ENCODE results near the gene TMCC3.

TMCC3 gene

DNA sequence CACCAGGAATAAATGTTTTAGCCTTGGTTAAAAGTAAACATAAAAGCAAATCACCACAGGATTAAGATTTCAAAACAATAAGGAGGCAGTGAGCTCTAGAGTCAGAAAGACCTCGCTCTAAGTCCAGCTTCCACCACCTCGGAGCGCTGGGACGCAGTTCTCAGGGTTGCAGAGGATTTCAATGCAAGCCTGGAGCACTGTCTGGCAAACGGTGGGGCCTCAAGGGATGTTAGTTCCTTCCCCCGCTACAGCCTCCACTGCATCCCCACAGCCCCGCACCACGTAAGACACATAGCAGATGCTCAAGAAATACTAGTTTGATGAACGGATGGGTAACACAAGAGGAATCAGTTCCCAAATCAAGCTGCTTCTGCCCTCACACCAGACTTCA is 39.3 kb upstream of the TMCC3 start:
- H3K9me3 ChIP-seq (ENCODE audit: insufficient read depth, low read length), result no peaks in the 10 kb centered on the region
- no peak overlapping the region for H3K9ac ChIP-seq (ENCODE audit: insufficient read length, low read depth)
- no peak for DNase-seq (ENCODE audit: low read depth, low spot score)
- no peaks in the 10 kb centered on the region for H3K36me3 ChIP-seq (ENCODE audit: insufficient read depth, insufficient read length, low read length)
- no peak overlapping the region for H3K4me3 ChIP-seq (ENCODE audit: insufficient read length, low read depth)
- no peaks in the 10 kb centered on the region for H3K27me3 ChIP-seq (ENCODE audit: insufficient read depth, insufficient read length)
- H3K4me1 ChIP-seq (ENCODE audit: insufficient read depth, insufficient read length), result no peaks in the 10 kb centered on the region
- TF ChIP-seq SUZ12 (IDR thresholded peaks at IDR 0.05; ENCODE audit: extremely low read depth, insufficient read depth, insufficient read length) (no peak), ZNF274 (IDR thresholded peaks at IDR 0.05; ENCODE audit: low read depth, low read length) (no peak), YY1 (IDR thresholded peaks at IDR 0.05; ENCODE audit: insufficient read depth, insufficient read length) (no peak)

DNA sequence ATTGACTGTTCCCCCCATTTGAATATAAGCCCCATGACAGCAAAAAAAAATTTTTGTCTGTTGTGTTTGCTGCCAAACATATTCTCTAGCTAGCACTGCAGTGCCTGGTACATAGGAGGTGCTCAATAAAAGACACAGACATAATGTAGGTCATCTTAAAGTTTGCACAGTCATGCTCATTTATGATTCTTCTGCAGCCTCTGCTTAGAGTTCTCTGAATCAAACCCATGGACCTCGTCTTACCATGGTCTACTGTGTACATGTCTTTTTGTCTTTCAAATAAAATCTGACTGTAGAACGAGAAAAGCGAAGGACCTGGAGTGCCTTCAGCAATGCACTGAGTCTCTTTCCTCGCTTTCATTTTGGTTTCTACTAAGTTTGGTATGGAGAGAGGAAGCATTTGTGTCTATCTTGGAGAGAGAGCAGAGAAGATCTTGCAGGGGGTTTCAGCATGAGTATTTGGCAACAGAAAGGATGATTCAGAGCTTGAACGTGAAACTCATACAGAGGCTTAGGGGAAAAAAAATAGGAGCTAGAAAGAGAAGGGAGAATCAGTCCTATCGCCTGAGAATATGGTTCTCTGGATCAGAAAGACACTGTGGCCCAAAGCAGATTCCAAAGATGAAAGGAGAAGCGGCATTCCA is 38.8 kb upstream of the TMCC3 start:
- TF ChIP-seq SUZ12 (IDR thresholded peaks at IDR 0.05; ENCODE audit: extremely low read depth, insufficient read depth, insufficient read length), result no peak
- no peak for TF ChIP-seq ZNF274 (IDR thresholded peaks at IDR 0.05; ENCODE audit: low read depth, low read length)
- TF ChIP-seq YY1 (IDR thresholded peaks at IDR 0.05; ENCODE audit: insufficient read depth, insufficient read length), result no peak
- Histone ChIP-seq H3K27me3 (ENCODE audit: insufficient read depth, insufficient read length) (no peaks in the 10 kb centered on the region), H3K36me3 (ENCODE audit: insufficient read depth, insufficient read length, low read length) (no peaks in the 10 kb centered on the region), H3K4me3 (ENCODE audit: insufficient read length, low read depth) (no peak overlapping the region), H3K9me3 (ENCODE audit: insufficient read depth, low read length) (no peaks in the 10 kb centered on the region), H3K9ac (ENCODE audit: insufficient read length, low read depth) (no peak overlapping the region), H3K4me1 (ENCODE audit: insufficient read depth, insufficient read length) (no peaks in the 10 kb centered on the region)
- no peak for DNase-seq (ENCODE audit: low read depth, low spot score)

DNA sequence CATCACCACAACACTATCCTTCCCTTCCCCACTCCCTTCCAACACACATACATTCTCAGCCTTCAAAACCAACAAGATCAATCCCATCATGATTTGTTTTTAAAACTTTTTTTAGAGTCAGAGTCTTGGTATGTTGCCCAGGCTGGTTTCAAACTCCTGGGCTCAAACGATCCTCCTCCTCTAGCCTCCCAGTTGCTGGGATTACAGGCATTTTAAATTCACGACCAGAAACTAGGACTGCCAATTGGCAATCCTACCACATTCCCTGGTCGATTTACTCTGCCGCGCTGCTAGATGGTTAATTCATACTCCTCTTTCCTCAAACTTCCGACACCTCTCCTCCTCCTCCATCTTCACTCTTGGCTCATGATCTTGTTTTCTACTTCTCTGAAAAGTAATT is 37.5 kb upstream of the TMCC3 start:
- DNase-seq (ENCODE audit: low read depth, low spot score), result no peak
- Histone ChIP-seq H3K9ac (ENCODE audit: insufficient read length, low read depth) (no peak overlapping the region), H3K9me3 (ENCODE audit: insufficient read depth, low read length) (no peaks in the 10 kb centered on the region), H3K4me3 (ENCODE audit: insufficient read length, low read depth) (no peak overlapping the region), H3K4me1 (ENCODE audit: insufficient read depth, insufficient read length) (no peaks in the 10 kb centered on the region), H3K36me3 (ENCODE audit: insufficient read depth, insufficient read length, low read length) (no peaks in the 10 kb centered on the region), H3K27me3 (ENCODE audit: insufficient read depth, insufficient read length) (no peaks in the 10 kb centered on the region)
- TF ChIP-seq ZNF274 (IDR thresholded peaks at IDR 0.05; ENCODE audit: low read depth, low read length) (no peak), SUZ12 (IDR thresholded peaks at IDR 0.05; ENCODE audit: extremely low read depth, insufficient read depth, insufficient read length) (no peak), YY1 (IDR thresholded peaks at IDR 0.05; ENCODE audit: insufficient read depth, insufficient read length) (no peak)

DNA sequence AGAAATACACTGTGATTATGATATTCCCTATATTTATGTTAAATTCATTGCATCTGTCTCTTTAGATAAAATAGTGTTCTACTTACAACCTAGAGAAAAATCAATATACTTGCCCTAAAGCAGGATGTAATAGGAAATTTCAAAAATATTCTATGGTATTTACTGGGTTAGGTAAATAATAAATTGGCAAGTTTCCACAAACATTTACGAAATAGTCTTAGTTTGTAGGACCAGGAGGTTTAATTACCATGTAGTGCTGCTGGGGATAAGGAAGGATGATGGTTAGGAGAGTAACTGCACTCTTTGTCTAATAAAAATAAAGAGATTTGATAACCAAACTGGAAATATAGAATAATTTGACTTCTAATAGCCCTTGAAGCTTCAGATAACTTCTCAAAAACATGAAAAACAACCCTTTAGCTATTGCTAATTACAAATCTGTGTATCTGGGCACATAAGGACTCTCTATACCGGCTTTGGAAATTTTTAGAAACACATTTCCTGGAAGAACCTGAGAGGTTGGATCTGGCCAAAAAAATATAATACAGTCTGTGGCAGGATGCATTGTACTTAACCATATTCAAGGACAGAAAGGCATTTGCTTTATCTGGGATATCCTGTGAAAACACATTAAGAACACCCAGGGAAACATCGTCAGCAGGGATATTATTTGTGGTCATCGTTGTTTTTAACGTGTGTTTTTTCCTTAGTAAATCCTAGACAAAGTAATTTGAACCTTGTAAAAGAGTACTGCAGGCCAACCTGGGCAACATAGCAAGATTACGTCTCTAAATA is 36.7 kb upstream of the TMCC3 start:
- Histone ChIP-seq H3K9me3 (ENCODE audit: insufficient read depth, low read length) (no peaks in the 10 kb centered on the region), H3K36me3 (ENCODE audit: insufficient read depth, insufficient read length, low read length) (no peaks in the 10 kb centered on the region), H3K4me3 (ENCODE audit: insufficient read length, low read depth) (no peak overlapping the region), H3K27me3 (ENCODE audit: insufficient read depth, insufficient read length) (no peaks in the 10 kb centered on the region), H3K4me1 (ENCODE audit: insufficient read depth, insufficient read length) (no peaks in the 10 kb centered on the region), H3K9ac (ENCODE audit: insufficient read length, low read depth) (no peak overlapping the region)
- TF ChIP-seq YY1 (IDR thresholded peaks at IDR 0.05; ENCODE audit: insufficient read depth, insufficient read length) (no peak), ZNF274 (IDR thresholded peaks at IDR 0.05; ENCODE audit: low read depth, low read length) (no peak), SUZ12 (IDR thresholded peaks at IDR 0.05; ENCODE audit: extremely low read depth, insufficient read depth, insufficient read length) (no peak)
- DNase-seq (ENCODE audit: low read depth, low spot score), result no peak

DNA sequence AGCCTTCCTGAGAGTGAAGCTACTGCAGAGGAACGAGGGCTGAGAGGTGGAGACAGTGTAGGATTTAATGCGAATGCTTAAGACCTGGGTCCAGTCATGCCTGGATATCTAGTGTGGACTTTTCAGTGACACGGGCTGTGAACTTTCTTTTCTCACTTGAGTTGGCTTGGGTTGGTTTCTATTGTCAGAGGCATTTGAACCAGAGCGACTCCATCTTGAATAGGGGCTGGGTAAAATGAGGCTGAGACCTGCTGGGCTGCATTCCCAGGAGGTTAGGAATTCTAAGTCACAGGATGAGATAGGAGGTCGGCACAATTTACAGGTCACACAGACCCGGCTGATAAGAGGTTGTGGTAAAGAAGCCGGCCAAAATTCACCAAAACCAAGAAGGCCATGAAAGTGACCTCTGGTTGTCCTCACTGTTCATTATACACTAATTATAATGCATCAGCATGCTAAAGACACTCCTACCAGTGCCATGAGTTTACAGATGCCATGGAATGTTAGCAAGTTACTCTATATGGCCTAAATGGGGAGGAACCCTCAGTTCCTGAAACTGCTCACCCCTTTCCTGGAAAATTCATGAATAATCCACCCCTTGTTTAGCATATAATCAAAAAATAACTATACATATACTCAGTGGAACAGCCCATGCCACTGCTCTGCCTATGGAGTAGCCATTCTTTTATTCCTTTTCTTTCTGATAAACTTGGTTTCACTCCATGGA is 34.2 kb upstream of the TMCC3 start:
- Histone ChIP-seq H3K9me3 (ENCODE audit: insufficient read depth, low read length) (no peaks in the 10 kb centered on the region), H3K4me1 (ENCODE audit: insufficient read depth, insufficient read length) (no peaks in the 10 kb centered on the region), H3K36me3 (ENCODE audit: insufficient read depth, insufficient read length, low read length) (no peaks in the 10 kb centered on the region), H3K9ac (ENCODE audit: insufficient read length, low read depth) (no peak overlapping the region), H3K4me3 (ENCODE audit: insufficient read length, low read depth) (no peak overlapping the region), H3K27me3 (ENCODE audit: insufficient read depth, insufficient read length) (no peaks in the 10 kb centered on the region)
- no peak for DNase-seq (ENCODE audit: low read depth, low spot score)
- TF ChIP-seq YY1 (IDR thresholded peaks at IDR 0.05; ENCODE audit: insufficient read depth, insufficient read length), result no peak
- TF ChIP-seq ZNF274 (IDR thresholded peaks at IDR 0.05; ENCODE audit: low read depth, low read length), result no peak
- no peak for TF ChIP-seq SUZ12 (IDR thresholded peaks at IDR 0.05; ENCODE audit: extremely low read depth, insufficient read depth, insufficient read length)

DNA sequence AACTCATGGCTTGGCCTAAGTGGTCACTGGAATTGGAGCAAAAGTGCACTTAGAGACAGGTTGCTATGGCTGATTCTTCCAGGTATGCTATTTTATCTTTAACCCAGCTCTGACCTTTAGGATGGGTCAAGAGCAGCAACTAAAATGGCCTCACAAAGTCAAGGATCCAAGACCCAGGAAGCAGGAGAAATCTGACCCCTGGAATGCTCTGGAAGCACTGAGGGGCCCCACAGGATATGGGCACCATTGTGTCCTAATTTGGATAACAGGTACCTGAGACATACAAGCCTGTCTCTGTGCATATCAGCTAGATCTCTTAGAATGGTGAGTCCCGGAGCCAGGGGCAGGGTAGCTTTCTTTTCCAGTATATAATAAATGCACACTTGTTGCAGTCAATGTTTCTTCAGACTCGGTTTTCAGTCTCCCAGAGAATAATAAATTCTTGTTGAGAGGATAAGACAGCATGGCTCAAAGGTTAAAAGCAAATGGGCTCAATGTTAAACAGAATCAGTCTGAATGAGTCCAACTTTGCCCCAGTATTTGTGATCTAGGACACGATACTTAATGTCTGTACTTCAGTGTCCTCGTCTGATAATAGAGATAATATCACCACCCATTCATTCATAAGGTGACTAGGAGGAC is 29.3 kb upstream of the TMCC3 start:
- no peak for TF ChIP-seq ZNF274 (IDR thresholded peaks at IDR 0.05; ENCODE audit: low read depth, low read length)
- no peak for TF ChIP-seq SUZ12 (IDR thresholded peaks at IDR 0.05; ENCODE audit: extremely low read depth, insufficient read depth, insufficient read length)
- TF ChIP-seq YY1 (IDR thresholded peaks at IDR 0.05; ENCODE audit: insufficient read depth, insufficient read length), result no peak
- Histone ChIP-seq H3K4me3 (ENCODE audit: insufficient read length, low read depth) (no peak overlapping the region), H3K27me3 (ENCODE audit: insufficient read depth, insufficient read length) (no peaks in the 10 kb centered on the region), H3K4me1 (ENCODE audit: insufficient read depth, insufficient read length) (peaks cover 3% of the 10 kb centered on the region), H3K36me3 (ENCODE audit: insufficient read depth, insufficient read length, low read length) (no peaks in the 10 kb centered on the region), H3K9ac (ENCODE audit: insufficient read length, low read depth) (no peak overlapping the region), H3K9me3 (ENCODE audit: insufficient read depth, low read length) (no peaks in the 10 kb centered on the region)
- DNase-seq (ENCODE audit: low read depth, low spot score), result no peak

Measured in NT2/D1 (cell line).